Caki2 (cell line): Measurements from ENCODE around the gene COL9A3. TPM values are rescaled to one million over a fixed set of nuclear protein-coding genes. Genes with fewer than 3 reads are reported as not detected.
"Not testable (repeated sequence)": the region's sequence is repeated elsewhere in the genome, so short reads cannot be mapped to it uniquely, and the experiment has no call there.

Experiments used
- DNase-seq: peaks from one replicate; pipeline ENCODE4 v3.0.0-alpha.2; 2015; ENCODE audit warnings: low read depth
- in situ Hi-C: cut with HindIII; loops from 2 replicates; pipeline ENCODE4 v1.10.0; 2016; ENCODE audit warnings: low sequenced_read_pairs, low pct_unique_long_range_greater_than_20kb, mixed read lengths
- total RNA-seq: library from RNA; depleted of rRNA; stranded (reverse); fragments of >200 nt; shearing (Covaris generic); gene quantifications from 2 replicates; pipeline ENCODE4 v1.2.3, GENCODE V29; 2014; ENCODE audit warnings: low replicate concordance

The COL9A3 gene
- total RNA-seq, 1 experiment from 2014 or later, result not detected

DNA sequence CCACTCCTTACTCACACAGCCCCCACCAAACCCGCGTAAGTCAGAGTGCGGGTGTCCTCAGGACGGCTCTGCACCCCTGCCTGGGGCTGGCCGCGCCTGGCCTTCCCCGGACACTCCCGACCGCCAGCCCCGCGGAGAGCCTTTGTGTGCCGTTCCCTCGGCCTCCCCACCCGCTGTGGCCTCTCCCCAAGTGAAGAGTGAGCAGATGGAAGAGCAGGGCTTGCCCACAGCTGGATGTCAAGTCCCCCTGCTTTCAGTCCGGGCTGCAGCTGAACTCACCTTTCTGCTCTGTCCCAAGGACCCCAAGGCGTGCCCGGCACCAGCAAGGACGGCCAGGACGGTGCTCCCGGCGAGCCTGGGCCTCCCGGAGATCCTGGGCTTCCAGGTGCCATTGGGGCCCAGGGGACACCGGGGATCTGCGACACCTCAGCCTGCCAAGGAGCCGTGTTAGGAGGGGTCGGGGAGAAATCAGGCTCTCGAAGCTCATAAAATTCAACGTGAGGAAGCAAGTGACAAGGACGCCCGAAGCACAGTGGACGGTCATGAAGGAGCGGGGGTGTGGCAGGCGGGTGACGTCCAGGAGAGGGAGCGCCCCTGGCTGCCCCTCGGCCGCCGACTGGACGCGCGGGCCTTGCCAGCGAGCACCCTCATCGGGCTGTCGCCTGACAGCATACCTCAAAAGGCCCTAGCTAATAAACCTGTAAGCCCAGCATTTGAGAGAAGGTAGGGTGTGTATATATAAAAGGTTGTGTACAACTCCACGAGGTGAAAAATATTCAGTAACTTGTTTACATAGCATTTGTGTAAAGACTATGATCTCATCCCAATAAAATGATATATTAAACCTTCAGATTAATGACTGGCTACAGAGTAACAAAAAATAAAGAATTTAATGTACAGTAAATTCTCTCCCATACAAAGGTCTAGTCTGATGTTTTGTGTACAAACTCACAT is 23.7 kb downstream of the COL9A3 start:
- no peak for DNase-seq
- in situ Hi-C loops, result no loop called here

DNA sequence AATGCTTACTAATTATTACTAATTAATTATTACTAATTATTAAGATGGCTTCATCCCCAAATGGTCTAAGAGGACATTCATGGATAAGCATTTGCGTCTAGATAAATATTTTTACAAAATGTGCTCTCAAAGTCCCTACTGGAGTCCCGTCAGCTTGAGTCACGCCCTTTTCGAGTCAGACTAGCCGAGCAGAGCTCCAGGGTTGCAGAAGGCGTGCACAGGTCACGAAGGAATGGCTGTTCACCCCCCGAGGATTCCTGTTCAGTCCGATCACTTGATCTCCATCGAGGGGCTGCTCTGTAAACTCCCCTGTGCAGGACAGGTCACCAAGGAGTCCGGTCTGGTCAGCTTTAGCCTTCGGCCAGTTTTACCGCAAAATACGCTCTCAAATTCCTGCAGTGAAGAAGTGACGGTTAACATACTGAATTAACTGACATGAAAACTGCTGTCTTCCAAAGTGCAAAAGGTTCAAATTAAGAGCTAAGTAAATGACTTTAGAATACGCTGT is 24.9 kb downstream of the COL9A3 start:
- no peak for DNase-seq
- in situ Hi-C loops, result no loop called here

DNA sequence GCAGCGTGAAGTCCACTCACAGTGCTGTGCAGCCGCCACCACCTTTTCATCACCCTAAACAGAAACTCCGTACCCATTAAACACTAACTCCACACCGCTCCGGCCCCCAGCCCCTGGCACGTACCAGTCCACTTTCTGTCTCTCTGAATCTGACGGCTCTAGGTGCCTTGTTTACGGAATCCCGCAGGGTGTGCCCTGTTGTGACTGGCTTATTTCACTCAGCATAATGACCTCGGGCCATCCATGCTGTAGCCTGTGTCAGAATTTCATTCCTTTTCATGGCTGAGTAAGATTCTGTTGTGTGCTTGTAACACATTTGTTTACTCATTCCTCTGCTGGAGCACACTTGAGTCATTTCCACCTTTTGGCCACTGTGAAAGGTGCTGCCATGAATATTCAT is 26.8 kb downstream of the COL9A3 start:
- in situ Hi-C loops, result no loop called here
- DNase-seq, result no peak

DNA sequence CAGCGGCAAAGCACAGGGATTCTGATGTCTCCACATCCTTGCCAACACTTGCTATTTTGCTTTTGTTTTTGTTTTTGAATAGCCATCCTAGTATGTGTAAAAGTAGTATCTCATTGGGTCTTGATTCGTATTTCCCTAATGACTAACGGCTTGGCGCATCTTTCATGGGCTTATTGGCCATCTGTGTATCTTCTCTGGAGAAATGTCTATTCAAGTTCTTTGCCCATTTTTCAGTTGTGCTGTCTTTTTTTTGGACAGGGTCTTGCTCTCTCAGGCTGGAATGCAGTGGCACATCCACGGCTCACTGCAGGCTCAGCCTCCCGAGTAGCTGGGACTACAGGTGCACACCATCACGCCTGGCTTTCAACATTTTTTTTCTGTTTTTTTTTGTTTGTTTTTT is 27.3 kb downstream of the COL9A3 start:
- in situ Hi-C loops, result no loop called here
- DNase-seq, result no peak

DNA sequence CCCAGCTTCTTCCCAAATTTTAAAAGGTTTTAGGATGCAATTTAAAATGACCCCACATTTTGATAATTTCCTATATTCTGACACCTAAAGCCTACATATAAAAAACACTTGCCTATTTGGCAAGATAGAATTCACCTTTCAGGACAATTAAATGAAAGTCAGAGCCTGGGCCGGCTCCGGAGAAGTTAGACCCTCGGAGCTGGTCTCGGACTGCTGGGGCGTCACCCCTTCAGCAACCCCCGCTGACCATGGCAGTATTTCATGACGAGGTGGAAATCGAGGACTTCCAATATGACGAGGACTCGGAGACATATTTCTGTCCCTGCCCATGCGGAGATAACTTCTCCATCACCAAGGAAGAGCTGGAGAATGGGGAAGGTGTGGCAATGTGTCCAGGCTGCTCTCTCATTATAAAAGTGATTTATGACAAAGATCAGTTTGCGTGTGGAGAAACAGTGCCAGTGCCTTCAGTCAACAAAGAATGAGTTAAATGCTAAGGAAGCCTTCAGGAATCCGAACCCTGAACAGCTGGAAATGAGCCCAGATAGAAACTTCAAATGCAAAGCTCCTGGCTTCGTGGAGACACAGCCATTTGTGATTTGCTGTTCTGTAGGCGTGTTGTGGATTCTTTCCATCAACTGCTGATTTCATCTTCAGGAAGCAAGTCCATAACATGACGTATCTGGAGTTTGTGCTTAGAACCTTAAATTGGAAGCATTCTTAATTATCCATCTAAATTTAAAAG is 28.7 kb downstream of the COL9A3 start:
- in situ Hi-C loops, result no loop called here
- DNase-seq, result no peak

DNA sequence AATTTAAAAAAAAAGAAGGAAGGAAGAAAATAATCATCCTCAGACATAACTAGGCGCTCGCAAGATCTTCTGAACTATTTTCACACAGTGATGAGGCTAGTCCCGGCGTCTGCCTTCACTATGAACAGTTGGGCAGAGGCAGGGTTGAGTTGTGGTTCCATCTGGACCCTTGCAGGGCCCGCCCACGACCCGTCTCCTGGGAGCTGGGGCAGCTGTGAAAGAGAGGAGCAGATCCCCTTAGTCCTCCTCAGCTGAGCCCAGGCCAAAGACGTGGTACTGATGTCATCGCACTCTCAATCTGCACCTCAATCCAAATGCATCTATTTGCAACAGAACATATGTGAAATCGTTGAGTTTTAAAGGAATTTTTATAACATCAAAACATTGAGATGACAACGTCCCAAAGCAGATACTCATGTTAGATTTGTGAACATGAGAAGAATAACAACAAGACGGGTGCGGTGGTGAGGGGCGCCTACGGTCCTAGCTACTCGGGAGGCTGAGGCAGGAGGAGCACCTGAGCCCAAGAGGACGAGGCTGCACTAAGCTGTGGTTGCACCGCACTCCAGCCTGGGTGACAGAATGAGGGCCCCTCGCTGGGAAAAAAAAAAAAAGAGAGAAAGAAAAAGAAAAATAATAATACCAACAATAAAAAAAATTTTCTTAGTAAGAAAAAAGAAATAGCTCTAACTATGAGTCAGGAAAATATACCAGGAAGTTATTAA is 29.5 kb downstream of the COL9A3 start:
- DNase-seq, result no peak
- in situ Hi-C loops, result no loop called here

DNA sequence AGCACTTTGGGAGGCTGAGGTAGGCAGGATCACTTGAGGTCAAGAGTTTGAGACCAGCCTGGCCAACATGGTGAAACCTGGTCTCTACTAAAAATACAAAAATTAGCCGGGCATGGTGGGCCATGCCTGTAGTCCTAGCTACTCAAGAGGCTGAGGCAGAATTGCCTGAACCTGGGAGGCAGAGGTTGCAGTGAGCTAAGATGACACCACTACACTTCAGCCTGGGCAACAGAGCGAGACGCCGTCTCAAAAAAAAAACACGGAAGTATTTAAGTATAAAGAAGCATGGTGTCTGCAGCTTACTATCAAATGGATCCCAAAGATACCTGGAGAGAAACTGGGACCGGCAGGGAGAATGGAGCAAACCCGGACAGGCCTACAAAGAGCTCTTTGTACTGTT is 32.1 kb downstream of the COL9A3 start:
- DNase-seq, result peak; percentile 29
- in situ Hi-C loops, result not testable (repeated sequence)

DNA sequence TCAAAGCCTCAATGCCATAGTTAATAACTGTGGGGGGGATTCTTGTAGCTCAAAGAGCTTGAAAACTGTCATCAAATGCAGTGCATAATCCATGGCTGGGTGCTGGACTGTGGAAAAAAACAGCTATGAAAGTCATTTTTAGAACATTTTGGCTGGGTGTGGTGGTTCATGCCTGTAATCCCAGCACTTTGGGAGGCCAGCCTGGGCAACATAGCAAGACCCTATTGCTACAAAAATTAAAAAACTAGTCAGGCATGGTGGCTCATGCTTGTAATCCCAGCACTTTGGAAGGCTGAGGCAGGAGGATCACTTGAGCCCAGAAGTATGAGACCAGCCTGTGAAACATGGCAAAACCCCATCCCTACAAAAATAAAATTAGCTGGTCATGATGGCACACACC is 32.6 kb downstream of the COL9A3 start:
- in situ Hi-C loops, result no loop called here

DNA sequence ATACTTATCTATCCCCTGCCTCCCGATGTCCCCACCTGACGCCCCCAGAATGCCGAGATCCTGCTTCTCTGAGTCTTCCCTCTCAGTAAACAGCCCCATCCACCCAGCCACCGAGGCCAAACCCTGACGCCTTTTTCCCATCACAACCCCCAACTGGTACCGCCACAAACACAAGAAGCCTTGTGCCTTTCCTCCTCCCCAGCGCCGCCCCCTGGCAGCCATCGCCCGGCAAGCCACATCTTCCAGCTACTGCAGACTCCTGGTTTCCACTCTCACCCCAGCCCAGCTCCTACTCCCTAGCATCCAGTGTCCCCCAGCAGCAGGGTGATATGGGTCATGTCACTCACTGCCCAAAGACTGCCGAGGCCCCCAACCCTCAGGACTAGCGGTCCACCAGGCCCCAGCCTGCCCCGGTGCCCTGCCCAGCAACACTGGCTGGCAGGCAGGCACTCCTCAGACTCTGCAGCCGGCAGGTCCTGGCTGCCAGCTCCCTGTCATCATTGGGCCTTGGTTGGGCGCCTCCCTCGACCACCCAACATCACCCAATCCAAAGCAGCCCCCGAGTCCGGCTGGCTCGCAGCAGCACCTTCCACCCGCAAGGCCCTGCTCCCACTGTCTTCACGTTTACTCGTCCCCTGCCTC is 33.6 kb downstream of the COL9A3 start:
- no peak for DNase-seq
- in situ Hi-C loops, result loop anchor here (25.0 kb wide), 1 partner anchor 162 kb away; the partner anchor contains the start of gene BHLHE23

More for the DNA sequence above, 32.6 kb downstream of the COL9A3 start:
- no peak for DNase-seq

DNA sequence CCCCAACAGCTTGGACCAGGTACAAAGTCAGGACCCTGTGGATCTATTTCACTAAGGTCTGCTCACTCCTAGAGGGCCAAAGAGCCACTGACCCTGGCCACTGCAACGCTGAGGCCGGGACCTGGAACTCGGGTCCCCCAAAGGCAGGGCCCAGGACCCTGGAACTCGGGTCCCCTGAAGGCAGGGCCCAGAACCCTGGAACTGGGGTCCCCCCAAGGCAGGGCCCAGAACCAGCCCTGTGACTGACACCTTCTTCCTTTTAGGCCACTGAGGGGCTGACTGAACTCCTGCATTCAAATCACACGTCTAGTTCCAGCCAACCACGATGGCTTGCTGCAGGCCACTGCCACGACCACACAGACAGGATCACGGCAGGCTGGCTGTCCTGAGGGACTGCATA is 35.3 kb downstream of the COL9A3 start:
- in situ Hi-C loops, result loop anchor here (25.0 kb wide), 1 partner anchor 160 kb away; the partner anchor contains the start of gene BHLHE23

DNA sequence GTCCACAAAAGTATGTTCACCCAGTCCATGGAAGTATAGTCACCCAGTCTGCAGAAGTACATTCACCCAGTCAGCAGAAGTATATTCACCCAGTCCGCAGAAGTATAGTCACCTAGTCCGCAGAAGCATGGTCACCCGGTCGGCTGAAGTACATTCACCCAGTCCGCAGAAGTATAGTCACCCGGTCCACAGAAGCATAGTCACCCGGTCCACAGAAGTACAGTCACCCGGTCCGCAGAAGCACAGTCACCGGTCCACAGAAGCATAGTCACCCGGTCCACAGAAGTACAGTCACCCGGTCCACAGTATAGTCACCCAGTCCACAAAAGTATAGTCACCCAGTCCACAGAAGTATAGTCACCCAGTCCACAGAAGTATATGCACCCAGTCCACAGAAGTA is 36.0 kb downstream of the COL9A3 start:
- in situ Hi-C loops, result loop anchor here (25.0 kb wide), 1 partner anchor 159 kb away; the partner anchor contains the start of gene BHLHE23
- DNase-seq, result no peak

More for the DNA sequence above, 35.3 kb downstream of the COL9A3 start:
- no peak for DNase-seq

DNA sequence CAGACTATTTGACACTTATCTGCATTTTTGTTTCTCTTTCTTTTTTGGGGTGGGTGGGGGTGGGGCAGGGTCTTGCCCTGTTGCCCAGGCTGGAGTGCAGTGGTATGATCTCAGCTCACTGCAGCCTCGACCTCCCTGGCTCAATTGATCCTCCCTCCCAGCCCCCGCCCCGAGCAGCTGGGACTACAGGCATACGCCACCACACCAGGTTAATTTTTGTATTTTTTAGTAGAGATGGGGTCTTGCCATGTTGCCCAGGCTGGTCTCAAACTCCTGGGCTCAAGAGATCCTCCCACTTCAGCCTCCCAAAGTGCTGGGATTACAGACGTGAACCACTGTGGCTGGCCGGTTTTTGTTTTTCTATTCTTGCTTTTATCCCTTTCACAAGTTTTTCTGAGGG is 36.5 kb downstream of the COL9A3 start:
- in situ Hi-C loops, result loop anchor here (25.0 kb wide), 1 partner anchor 159 kb away; the partner anchor contains the start of gene BHLHE23
- DNase-seq, result not testable (repeated sequence)

DNA sequence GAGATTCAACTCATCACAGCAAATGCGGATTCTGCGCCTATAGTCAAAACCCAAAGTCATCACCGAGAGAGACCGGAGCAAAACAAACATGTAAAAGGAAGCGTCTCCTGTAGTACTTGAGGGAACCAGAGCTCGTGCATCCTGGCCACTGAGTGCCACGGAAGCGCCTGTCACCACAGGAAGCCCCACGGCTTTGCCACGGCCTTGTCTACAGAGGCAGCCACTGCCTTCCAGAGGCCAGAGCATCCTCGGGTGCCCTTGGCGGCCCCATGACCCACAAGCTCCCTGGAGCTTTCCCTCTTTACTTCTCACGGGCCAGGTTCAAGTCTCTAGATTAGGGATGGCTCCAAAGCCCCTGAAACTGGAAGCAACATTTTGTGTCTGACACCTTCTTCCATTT is 37.3 kb downstream of the COL9A3 start:
- DNase-seq, result no peak
- in situ Hi-C loops, result loop anchor here (25.0 kb wide), 1 partner anchor 158 kb away; the partner anchor contains the start of gene BHLHE23

DNA sequence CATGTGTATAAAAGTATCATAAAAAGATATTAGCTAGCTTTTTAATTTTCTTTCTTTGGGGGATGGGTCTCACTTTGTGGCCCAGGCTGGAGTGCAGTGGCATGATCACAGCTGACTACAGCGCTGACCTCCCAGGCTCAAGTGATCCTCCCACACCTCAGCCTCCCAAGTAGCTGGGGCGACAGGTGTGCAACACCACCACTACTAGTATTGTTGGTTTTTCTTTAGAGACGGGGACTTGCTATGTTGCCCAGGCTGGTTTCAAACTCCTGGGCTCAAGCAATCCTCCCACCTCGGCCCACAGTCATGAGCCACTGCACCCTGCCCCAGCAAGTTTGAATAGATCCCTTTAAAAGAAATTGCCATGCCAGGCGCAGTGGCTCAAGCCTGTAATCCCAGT is 38.3 kb downstream of the COL9A3 start:
- DNase-seq, result no peak
- in situ Hi-C loops, result loop anchor here (25.0 kb wide), 1 partner anchor 157 kb away; the partner anchor contains the start of gene BHLHE23

DNA sequence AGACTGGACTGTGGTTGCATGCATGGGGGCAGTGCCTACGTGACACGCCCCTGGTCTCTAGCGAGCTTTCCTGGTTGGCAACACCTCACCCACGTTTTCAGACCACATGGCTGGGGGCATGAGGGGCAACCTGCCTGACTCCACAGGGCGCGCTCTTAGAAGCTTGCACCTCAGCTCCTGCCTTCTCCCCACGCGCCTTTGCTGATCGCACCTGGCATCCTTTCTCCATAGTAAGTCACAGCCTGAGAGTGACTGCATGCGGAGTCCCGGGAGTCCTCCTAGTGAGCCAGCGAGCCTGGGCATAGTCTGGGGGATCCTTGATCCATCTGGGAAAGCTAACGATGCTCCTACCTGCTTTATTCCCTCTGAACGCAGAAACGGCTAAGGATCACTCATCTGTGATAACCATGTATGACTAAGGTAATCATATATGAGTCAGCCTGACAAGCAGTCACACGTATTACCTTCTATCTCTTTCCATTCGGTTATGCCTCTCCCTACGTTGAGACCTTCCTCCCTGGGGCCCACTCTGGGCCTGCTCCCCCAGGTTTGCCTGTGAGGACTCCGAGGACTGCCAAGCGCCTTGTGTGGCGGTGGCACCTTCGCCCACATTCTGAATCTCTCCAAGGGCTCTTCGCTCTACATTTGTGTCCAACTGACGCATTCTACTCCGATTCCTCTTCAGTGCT is 40.2 kb downstream of the COL9A3 start:
- in situ Hi-C loops, result loop anchor here (25.0 kb wide), 1 partner anchor 155 kb away; the partner anchor contains the start of gene BHLHE23
- DNase-seq, result peak; percentile 65

DNA sequence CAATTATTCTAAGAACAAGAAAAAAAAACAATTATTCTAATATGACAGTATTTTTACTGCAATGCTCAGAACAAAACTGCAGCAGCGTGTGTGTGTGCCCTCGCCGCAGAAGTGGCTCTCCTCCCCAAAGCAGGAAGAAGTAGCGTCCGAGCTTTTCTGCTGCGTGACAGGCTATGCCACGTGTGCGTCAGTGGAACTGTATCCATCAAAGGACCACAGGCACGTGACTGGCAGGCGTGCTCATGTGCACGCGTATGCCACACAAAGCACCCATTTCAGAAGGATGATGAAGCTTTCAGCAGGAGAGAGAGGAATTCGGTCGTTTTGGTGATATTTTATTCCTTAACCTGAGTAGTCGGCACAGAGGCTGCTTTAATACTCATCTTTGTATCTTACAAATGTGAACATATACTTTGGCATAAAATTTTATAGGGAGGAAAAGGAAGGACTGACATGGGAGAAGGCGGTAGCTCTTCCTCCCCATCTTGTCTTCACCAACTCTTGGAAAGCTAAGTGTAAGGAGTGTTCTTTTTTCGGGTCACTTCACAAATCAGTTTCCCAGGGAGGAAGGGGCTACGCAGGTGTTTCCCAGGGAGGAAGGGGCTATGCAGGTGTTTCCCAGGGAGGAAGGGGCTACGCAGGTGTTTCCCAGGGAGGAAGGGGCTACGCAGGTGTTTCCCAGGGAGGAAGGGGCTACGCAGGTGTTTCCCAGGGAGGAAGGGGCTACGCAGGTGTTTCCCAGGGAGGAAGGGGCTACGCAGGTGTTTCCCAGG is 41.4 kb downstream of the COL9A3 start:
- no peak for DNase-seq
- in situ Hi-C loops, result loop anchor here (25.0 kb wide), 1 partner anchor 154 kb away; the partner anchor contains the start of gene BHLHE23
